ENCODE measurements around the gene SLC9A9. TPM values are rescaled to one million over a fixed set of nuclear protein-coding genes. Genes with fewer than 3 reads are reported as not detected.

SLC9A9 gene
- polyA plus RNA-seq, 1 donor from 2014 or later = 0.54 TPM

DNA sequence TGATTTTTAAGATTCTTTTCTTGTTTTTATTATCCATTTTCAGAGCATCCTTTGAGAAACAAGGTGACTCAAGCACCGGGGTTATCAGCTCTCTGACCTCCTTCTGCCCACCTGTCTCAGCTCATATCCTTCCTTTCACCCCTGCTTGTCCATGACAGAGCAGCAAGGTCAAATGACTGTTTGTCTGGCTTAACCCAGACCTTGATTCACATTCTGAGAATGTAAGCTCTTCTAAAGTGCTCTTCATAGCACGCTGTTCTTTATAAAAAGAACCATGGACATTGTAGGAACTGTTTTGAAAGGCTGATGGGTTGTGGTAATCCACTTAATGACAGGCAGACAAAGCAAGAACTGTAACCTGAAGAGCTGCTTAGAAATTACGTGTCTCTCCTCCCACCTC lies 606.2 kb downstream of the SLC9A9 start:
- no peaks in the 10 kb centered on the region for H3F3A ChIP-seq (ENCODE audit: insufficient read depth, low read length, poor library complexity, severe bottlenecking)

DNA sequence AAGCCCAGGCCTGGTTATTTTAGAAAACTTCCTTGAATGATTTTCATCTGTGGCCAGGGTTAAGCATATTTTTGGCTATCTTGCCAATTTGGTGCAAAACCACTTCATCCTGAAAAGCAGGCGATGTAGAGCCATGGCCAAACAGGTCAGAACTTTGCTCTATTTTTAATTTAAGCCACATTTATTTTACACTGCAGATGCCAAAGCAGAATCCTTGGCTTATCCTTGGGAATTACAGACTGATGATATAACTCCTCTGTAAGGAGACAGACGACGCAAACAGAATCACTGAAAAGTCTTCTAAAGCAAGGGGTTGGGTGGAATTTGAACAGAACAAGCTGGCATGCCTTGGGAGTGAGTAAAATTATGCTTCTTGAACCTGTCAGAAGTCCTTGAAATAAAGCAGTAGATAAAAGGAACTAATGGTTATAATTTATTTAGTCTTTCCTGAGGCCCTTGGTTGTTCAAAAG lies 606.8 kb downstream of the SLC9A9 start:
- no peaks in the 10 kb centered on the region for H3F3A ChIP-seq (ENCODE audit: insufficient read depth, low read length, poor library complexity, severe bottlenecking)
- no peaks in the 10 kb centered on the region for H3K27me3 ChIP-seq (ENCODE audit: insufficient read depth, low read depth, low read length)
- H3K9me2 ChIP-seq (ENCODE audit: insufficient read depth, low read length) = no peaks in the 10 kb centered on the region
- no peak for TF ChIP-seq EP300 (conservative IDR thresholded peaks at IDR 0.05; ENCODE audit: poor library complexity, severe bottlenecking)
- no peak for TF ChIP-seq EZH2 (IDR thresholded peaks at IDR 0.05; ENCODE audit: borderline replicate concordance, insufficient read depth, low read length, poor library complexity, severe bottlenecking)
- TF ChIP-seq MXI1 (conservative IDR thresholded peaks at IDR 0.05; ENCODE audit: poor library complexity, severe bottlenecking) = no peak
- TF ChIP-seq, protein P1, sequence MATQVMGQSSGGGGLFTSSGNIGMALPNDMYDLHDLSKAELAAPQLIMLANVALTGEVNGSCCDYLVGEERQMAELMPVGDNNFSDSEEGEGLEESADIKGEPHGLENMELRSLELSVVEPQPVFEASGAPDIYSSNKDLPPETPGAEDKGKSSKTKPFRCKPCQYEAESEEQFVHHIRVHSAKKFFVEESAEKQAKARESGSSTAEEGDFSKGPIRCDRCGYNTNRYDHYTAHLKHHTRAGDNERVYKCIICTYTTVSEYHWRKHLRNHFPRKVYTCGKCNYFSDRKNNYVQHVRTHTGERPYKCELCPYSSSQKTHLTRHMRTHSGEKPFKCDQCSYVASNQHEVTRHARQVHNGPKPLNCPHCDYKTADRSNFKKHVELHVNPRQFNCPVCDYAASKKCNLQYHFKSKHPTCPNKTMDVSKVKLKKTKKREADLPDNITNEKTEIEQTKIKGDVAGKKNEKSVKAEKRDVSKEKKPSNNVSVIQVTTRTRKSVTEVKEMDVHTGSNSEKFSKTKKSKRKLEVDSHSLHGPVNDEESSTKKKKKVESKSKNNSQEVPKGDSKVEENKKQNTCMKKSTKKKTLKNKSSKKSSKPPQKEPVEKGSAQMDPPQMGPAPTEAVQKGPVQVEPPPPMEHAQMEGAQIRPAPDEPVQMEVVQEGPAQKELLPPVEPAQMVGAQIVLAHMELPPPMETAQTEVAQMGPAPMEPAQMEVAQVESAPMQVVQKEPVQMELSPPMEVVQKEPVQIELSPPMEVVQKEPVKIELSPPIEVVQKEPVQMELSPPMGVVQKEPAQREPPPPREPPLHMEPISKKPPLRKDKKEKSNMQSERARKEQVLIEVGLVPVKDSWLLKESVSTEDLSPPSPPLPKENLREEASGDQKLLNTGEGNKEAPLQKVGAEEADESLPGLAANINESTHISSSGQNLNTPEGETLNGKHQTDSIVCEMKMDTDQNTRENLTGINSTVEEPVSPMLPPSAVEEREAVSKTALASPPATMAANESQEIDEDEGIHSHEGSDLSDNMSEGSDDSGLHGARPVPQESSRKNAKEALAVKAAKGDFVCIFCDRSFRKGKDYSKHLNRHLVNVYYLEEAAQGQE (IDR thresholded peaks at IDR 0.05; ENCODE audit: borderline replicate concordance) = no peak
- TF ChIP-seq RAD21 (conservative IDR thresholded peaks at IDR 0.05) = no peak
- TF ChIP-seq POLR2AphosphoS5 (IDR thresholded peaks at IDR 0.05) = no peak
- TF ChIP-seq, protein P2, sequence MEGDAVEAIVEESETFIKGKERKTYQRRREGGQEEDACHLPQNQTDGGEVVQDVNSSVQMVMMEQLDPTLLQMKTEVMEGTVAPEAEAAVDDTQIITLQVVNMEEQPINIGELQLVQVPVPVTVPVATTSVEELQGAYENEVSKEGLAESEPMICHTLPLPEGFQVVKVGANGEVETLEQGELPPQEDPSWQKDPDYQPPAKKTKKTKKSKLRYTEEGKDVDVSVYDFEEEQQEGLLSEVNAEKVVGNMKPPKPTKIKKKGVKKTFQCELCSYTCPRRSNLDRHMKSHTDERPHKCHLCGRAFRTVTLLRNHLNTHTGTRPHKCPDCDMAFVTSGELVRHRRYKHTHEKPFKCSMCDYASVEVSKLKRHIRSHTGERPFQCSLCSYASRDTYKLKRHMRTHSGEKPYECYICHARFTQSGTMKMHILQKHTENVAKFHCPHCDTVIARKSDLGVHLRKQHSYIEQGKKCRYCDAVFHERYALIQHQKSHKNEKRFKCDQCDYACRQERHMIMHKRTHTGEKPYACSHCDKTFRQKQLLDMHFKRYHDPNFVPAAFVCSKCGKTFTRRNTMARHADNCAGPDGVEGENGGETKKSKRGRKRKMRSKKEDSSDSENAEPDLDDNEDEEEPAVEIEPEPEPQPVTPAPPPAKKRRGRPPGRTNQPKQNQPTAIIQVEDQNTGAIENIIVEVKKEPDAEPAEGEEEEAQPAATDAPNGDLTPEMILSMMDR (IDR thresholded peaks at IDR 0.05; ENCODE audit: poor library complexity, severe bottlenecking) = no peak
- H3K36me3 ChIP-seq (ENCODE audit: insufficient read depth, low read length) = no peaks in the 10 kb centered on the region
- no peak overlapping the region for H3K4me3 ChIP-seq (ENCODE audit: low read length)
- H3K9me3 ChIP-seq (ENCODE audit: low read length) = no peaks in the 10 kb centered on the region
- H4K20me1 ChIP-seq (ENCODE audit: insufficient read depth) = no peaks in the 10 kb centered on the region
- no peak overlapping the region for H3K4me2 ChIP-seq (ENCODE audit: low read length)
- no peak overlapping the region for H2AFZ ChIP-seq (ENCODE audit: low read depth, low read length)
- H3K79me2 ChIP-seq (replicated peaks; ENCODE audit: insufficient read depth, low read length) = no peaks in the 10 kb centered on the region
- H3K9ac ChIP-seq (ENCODE audit: low read length) = no peak overlapping the region
- no peak overlapping the region for H3K27ac ChIP-seq (ENCODE audit: low read length)

More for the DNA sequence above, 606.2 kb downstream of the SLC9A9 start:
- Histone ChIP-seq H3K27me3 (ENCODE audit: insufficient read depth, low read depth, low read length) (no peaks in the 10 kb centered on the region), H3K9me3 (ENCODE audit: low read length) (no peaks in the 10 kb centered on the region), H3K36me3 (ENCODE audit: insufficient read depth, low read length) (no peaks in the 10 kb centered on the region), H3K79me2 (replicated peaks; ENCODE audit: insufficient read depth, low read length) (no peaks in the 10 kb centered on the region), H3K9me2 (ENCODE audit: insufficient read depth, low read length) (no peaks in the 10 kb centered on the region), H3K27ac (ENCODE audit: low read length) (no peak overlapping the region), H4K20me1 (ENCODE audit: insufficient read depth) (no peaks in the 10 kb centered on the region), H3K4me2 (ENCODE audit: low read length) (no peak overlapping the region), H3K9ac (ENCODE audit: low read length) (no peak overlapping the region), H3K4me3 (ENCODE audit: low read length) (no peak overlapping the region), H2AFZ (ENCODE audit: low read depth, low read length) (no peak overlapping the region)
- TF ChIP-seq, protein P1 (IDR thresholded peaks at IDR 0.05; ENCODE audit: borderline replicate concordance) = no peak
- no peak for TF ChIP-seq MXI1 (conservative IDR thresholded peaks at IDR 0.05; ENCODE audit: poor library complexity, severe bottlenecking)
- no peak for TF ChIP-seq RAD21 (conservative IDR thresholded peaks at IDR 0.05)
